GM23338 (cell line): Measurements from ENCODE around the gene STAT1. TPM values are rescaled to one million over a fixed set of nuclear protein-coding genes. Genes with fewer than 3 reads are reported as not detected.

ENCODE experiments used
- ATAC-seq: fragments of 200-7000 bp; cut with Tn5 transposase; 3 replicates; pipeline ENCODE4 v1.9.1; 2020
- DNase-seq: peaks from one replicate; pipeline ENCODE4 v3.0.0-alpha.2; 2015; ENCODE audit warnings: low spot score
- H2AFZ ChIP-seq: fragments of 200-600 bp; sonication (generic); 2 replicates; pipeline ENCODE4 v1.8.0; 2016; ENCODE audit warnings: antibody characterized with exemption, mild to moderate bottlenecking, moderate library complexity
- H3F3A ChIP-seq: fragments of 200-600 bp; sonication (generic); replicated peaks from 2 replicates; pipeline ENCODE4 v1.8.0; 2017; ENCODE audit warnings: antibody characterized with exemption, mixed run types, low read depth
- H3K27ac ChIP-seq: fragments of 200-600 bp; sonication (generic); 2 replicates; pipeline ENCODE4 v1.6.1; 2016; ENCODE audit warnings: low read depth
- H3K27me3 ChIP-seq: fragments of 200-600 bp; sonication (generic); 2 replicates; pipeline ENCODE4 v1.8.0; 2016; ENCODE audit warnings: mild to moderate bottlenecking, mixed run types, moderate library complexity; ENCODE audit not compliant: insufficient read depth
- H3K36me3 ChIP-seq: fragments of 200-600 bp; sonication (generic); 2 replicates; pipeline ENCODE4 v1.8.0; 2016; ENCODE audit warnings: mild to moderate bottlenecking; ENCODE audit not compliant: insufficient read depth
- H3K4me1 ChIP-seq: fragments of 200-600 bp; sonication (generic); 2 replicates; pipeline ENCODE4 v1.8.0; 2016; ENCODE audit warnings: mild to moderate bottlenecking, moderate library complexity; ENCODE audit not compliant: insufficient read depth
- H3K4me2 ChIP-seq: fragments of 200-600 bp; sonication (generic); 2 replicates; pipeline ENCODE4 v1.7.1; 2017; ENCODE audit warnings: mixed run types
- H3K4me3 ChIP-seq: fragments of 200-600 bp; sonication (generic); 2 replicates; pipeline ENCODE4 v1.6.1; 2016; ENCODE audit warnings: mixed run types
- H3K79me2 ChIP-seq: fragments of 200-600 bp; sonication (generic); replicated peaks from 2 replicates; pipeline ENCODE4 v1.8.0; 2017; ENCODE audit warnings: mild to moderate bottlenecking; ENCODE audit not compliant: insufficient read depth
- H3K9me2 ChIP-seq: fragments of 200-600 bp; sonication (generic); 2 replicates; pipeline ENCODE4 v1.8.0; 2017; ENCODE audit not compliant: insufficient read depth
- H4K20me1 ChIP-seq: fragments of 200-600 bp; sonication (generic); replicated peaks from 2 replicates; pipeline ENCODE4 v1.8.0; 2017; ENCODE audit warnings: mild to moderate bottlenecking; ENCODE audit not compliant: insufficient read depth
- H3K27ac Mint-ChIP-seq: 2 replicates; pipeline ENCODE4 v1.8.0; 2020; ENCODE audit warnings: inconsistent platforms, mild to moderate bottlenecking, moderate library complexity, mixed read lengths
- H3K27me3 Mint-ChIP-seq: 3 replicates; pipeline ENCODE4 v1.8.0; 2022; ENCODE audit warnings: low read depth, mild to moderate bottlenecking, moderate library complexity, mixed read lengths, inconsistent platforms; ENCODE audit not compliant: insufficient read depth, poor library complexity
- H3K36me3 Mint-ChIP-seq: 3 replicates; pipeline ENCODE4 v1.8.0; 2021; ENCODE audit warnings: low read depth, mild to moderate bottlenecking, inconsistent platforms, moderate library complexity, mixed read lengths
- H3K4me1 Mint-ChIP-seq: 3 replicates; pipeline ENCODE4 v1.8.0; 2020; ENCODE audit warnings: mild to moderate bottlenecking, inconsistent platforms, mixed read lengths
- H3K4me3 Mint-ChIP-seq: 3 replicates; pipeline ENCODE4 v1.8.0; 2021; ENCODE audit warnings: moderate library complexity, mild to moderate bottlenecking, inconsistent platforms, mixed read lengths
- H3K9me3 Mint-ChIP-seq: 3 replicates; pipeline ENCODE4 v1.8.0; 2020; ENCODE audit warnings: moderate library complexity, mild to moderate bottlenecking, inconsistent platforms, mixed read lengths
- CTCF ChIP-seq, 2 experiments: fragments of 200-600 bp in 1 of 2; sonication (generic) in 1 of 2; conservative IDR thresholded peaks; 2 replicates each; pipeline versions ENCODE4 v1.5.1 to v1.6.1; 2016 to 2017; ENCODE audit warnings: antibody characterized with exemption in 2 of 2, low read depth in 2 of 2, mild to moderate bottlenecking in 2 of 2, moderate library complexity in 1 of 2
- EZH2 ChIP-seq: fragments of 200-600 bp; sonication (generic); IDR thresholded peaks from one replicate; pipeline ENCODE4 v1.8.0; 2017; ENCODE audit warnings: antibody characterized with exemption, mild to moderate bottlenecking, low read depth; ENCODE audit not compliant: unreplicated experiment
- JUNB ChIP-seq: IDR thresholded peaks from one replicate; pipeline ENCODE4 v1.6.1; 2016; ENCODE audit warnings: antibody characterized with exemption; ENCODE audit not compliant: unreplicated experiment
- POLR2AphosphoS5 ChIP-seq: IDR thresholded peaks from 2 replicates; pipeline ENCODE4 v1.6.1; 2016; ENCODE audit warnings: antibody characterized with exemption, low read depth
- ZNF114 ChIP-seq: fragments of 250-450 bp; sonication (Bioruptor Pico); IDR thresholded peaks from 2 replicates; pipeline ENCODE4 v1.5.0; 2020; ENCODE audit warnings: mild to moderate bottlenecking, moderate library complexity
- ZNF331 ChIP-seq: fragments of 250-450 bp; sonication (Bioruptor Pico); IDR thresholded peaks from 2 replicates; pipeline ENCODE4 v1.5.0; 2020; ENCODE audit warnings: low read depth, mild to moderate bottlenecking, moderate library complexity
- polyA plus RNA-seq: library from polyadenylated mRNA; unstranded; fragments of >200 nt; fragmentation: Nextera tagmentation; extraction: Ambion mirVana; gene quantifications from 2 replicates; pipeline ENCODE4 v1.2.1, GENCODE V29; 2016
- total RNA-seq: library from RNA; depleted of rRNA; stranded (reverse); fragments of >200 nt; shearing (Covaris generic); gene quantifications from 2 replicates; pipeline ENCODE4 v1.2.3, GENCODE V29; 2014
- TF ChIP-seq, protein P1 (sequence below): fragments of 250-450 bp; sonication (Bioruptor Pico); IDR thresholded peaks from 2 replicates; pipeline ENCODE4 v1.5.0; 2020; ENCODE audit warnings: mild to moderate bottlenecking, moderate library complexity
- TF ChIP-seq, protein P2 (sequence below): IDR thresholded peaks from 2 replicates; pipeline ENCODE4 v1.6.1; 2016; ENCODE audit warnings: antibody characterized with exemption

STAT1 gene
- total and polyA plus RNA-seq, 2 experiments from 2014 or later, result 15.1 to 47.4 TPM

GRCh38 chr2:191051825-191052778, 38.1 kb upstream of the STAT1 start:
- Histone ChIP-seq H3K4me2 (no peak overlapping the region), H3K36me3 (no peaks in the 10 kb centered on the region), H4K20me1 (no peaks in the 10 kb centered on the region), H2AFZ (no peak overlapping the region), H3K27ac (no peak overlapping the region), H3K79me2 (no peaks in the 10 kb centered on the region), H3K9me2 (peaks cover 3% of the 10 kb centered on the region; the same call in 1 of the 2 replicates), H3K4me3 (no peak overlapping the region), H3K4me1 (no peaks in the 10 kb centered on the region), H3K27me3 (no peaks in the 10 kb centered on the region), H3F3A (no peaks in the 10 kb centered on the region)
- no peaks in the 10 kb centered on the region; the same call in 1 of the 3 replicates for H3K4me1 Mint-ChIP-seq
- H3K36me3 Mint-ChIP-seq, result no peaks in the 10 kb centered on the region
- ATAC-seq (peak; percentile 67), DNase-seq (peak; percentile 73)
- no peak overlapping the region for H3K4me3 Mint-ChIP-seq
- H3K27ac Mint-ChIP-seq, result no peak overlapping the region
- no peaks in the 10 kb centered on the region for H3K9me3 Mint-ChIP-seq
- peaks cover 3% of the 10 kb centered on the region for H3K27me3 Mint-ChIP-seq
- TF ChIP-seq ZNF331, result no peak
- TF ChIP-seq CTCF (conservative IDR thresholded peaks at IDR 0.05; ENCODE audit: low read depth in 2 of 2), result peak; percentile 69 to 83
- TF ChIP-seq EZH2, result no peak
- TF ChIP-seq ZNF114 (CRISPR knock-in tag), result no peak

GRCh38 chr2:191051177-191051576, 37.2 kb upstream of the STAT1 start:
- Histone ChIP-seq H4K20me1 (no peaks in the 10 kb centered on the region), H3K36me3 (no peaks in the 10 kb centered on the region), H2AFZ (no peak overlapping the region), H3K27ac (no peak overlapping the region), H3K4me3 (no peak overlapping the region), H3K9me2 (peaks cover 12% of the 10 kb centered on the region; the same call in 1 of the 2 replicates), H3F3A (no peaks in the 10 kb centered on the region), H3K79me2 (no peaks in the 10 kb centered on the region), H3K27me3 (no peaks in the 10 kb centered on the region), H3K4me2 (no peak overlapping the region), H3K4me1 (no peaks in the 10 kb centered on the region)
- Mint-ChIP-seq H3K9me3 (no peaks in the 10 kb centered on the region), H3K27me3 (peaks cover 3% of the 10 kb centered on the region), H3K4me3 (no peak overlapping the region), H3K36me3 (no peaks in the 10 kb centered on the region), H3K27ac (no peak overlapping the region), H3K4me1 (no peaks in the 10 kb centered on the region; the same call in 1 of the 3 replicates)
- no peak for DNase-seq
- no peak for ATAC-seq
- no peak for TF ChIP-seq POLR2AphosphoS5
- TF ChIP-seq, protein P1, sequence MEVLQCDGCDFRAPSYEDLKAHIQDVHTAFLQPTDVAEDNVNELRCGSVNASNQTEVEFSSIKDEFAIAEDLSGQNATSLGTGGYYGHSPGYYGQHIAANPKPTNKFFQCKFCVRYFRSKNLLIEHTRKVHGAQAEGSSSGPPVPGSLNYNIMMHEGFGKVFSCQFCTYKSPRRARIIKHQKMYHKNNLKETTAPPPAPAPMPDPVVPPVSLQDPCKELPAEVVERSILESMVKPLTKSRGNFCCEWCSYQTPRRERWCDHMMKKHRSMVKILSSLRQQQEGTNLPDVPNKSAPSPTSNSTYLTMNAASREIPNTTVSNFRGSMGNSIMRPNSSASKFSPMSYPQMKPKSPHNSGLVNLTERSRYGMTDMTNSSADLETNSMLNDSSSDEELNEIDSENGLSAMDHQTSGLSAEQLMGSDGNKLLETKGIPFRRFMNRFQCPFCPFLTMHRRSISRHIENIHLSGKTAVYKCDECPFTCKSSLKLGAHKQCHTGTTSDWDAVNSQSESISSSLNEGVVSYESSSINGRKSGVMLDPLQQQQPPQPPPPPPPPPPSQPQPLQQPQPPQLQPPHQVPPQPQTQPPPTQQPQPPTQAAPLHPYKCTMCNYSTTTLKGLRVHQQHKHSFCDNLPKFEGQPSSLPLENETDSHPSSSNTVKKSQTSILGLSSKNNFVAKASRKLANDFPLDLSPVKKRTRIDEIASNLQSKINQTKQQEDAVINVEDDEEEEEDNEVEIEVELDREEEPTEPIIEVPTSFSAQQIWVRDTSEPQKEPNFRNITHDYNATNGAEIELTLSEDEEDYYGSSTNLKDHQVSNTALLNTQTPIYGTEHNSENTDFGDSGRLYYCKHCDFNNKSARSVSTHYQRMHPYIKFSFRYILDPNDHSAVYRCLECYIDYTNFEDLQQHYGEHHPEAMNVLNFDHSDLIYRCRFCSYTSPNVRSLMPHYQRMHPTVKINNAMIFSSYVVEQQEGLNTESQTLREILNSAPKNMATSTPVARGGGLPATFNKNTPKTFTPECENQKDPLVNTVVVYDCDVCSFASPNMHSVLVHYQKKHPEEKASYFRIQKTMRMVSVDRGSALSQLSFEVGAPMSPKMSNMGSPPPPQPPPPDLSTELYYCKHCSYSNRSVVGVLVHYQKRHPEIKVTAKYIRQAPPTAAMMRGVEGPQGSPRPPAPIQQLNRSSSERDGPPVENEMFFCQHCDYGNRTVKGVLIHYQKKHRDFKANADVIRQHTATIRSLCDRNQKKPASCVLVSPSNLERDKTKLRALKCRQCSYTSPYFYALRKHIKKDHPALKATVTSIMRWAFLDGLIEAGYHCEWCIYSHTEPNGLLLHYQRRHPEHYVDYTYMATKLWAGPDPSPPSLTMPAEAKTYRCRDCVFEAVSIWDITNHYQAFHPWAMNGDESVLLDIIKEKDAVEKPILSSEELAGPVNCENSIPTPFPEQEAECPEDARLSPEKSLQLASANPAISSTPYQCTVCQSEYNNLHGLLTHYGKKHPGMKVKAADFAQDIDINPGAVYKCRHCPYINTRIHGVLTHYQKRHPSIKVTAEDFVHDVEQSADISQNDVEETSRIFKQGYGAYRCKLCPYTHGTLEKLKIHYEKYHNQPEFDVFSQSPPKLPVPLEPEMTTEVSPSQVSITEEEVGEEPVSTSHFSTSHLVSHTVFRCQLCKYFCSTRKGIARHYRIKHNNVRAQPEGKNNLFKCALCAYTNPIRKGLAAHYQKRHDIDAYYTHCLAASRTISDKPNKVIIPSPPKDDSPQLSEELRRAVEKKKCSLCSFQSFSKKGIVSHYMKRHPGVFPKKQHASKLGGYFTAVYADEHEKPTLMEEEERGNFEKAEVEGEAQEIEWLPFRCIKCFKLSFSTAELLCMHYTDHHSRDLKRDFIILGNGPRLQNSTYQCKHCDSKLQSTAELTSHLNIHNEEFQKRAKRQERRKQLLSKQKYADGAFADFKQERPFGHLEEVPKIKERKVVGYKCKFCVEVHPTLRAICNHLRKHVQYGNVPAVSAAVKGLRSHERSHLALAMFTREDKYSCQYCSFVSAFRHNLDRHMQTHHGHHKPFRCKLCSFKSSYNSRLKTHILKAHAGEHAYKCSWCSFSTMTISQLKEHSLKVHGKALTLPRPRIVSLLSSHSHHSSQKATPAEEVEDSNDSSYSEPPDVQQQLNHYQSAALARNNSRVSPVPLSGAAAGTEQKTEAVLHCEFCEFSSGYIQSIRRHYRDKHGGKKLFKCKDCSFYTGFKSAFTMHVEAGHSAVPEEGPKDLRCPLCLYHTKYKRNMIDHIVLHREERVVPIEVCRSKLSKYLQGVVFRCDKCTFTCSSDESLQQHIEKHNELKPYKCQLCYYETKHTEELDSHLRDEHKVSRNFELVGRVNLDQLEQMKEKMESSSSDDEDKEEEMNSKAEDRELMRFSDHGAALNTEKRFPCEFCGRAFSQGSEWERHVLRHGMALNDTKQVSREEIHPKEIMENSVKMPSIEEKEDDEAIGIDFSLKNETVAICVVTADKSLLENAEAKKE (CRISPR knock-in tag), result no peak
- no peak for TF ChIP-seq ZNF114 (CRISPR knock-in tag)
- TF ChIP-seq JUNB, result no peak
- TF ChIP-seq, protein P2, sequence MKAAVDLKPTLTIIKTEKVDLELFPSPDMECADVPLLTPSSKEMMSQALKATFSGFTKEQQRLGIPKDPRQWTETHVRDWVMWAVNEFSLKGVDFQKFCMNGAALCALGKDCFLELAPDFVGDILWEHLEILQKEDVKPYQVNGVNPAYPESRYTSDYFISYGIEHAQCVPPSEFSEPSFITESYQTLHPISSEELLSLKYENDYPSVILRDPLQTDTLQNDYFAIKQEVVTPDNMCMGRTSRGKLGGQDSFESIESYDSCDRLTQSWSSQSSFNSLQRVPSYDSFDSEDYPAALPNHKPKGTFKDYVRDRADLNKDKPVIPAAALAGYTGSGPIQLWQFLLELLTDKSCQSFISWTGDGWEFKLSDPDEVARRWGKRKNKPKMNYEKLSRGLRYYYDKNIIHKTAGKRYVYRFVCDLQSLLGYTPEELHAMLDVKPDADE, result no peak
